Progenitor cell of endocrine pancreas (in vitro differentiated cells): Measurements from ENCODE around the gene PHF3. TPM values are rescaled to one million over a fixed set of nuclear protein-coding genes. Genes with fewer than 3 reads are reported as not detected.

Experiments
- DNase-seq: peaks from one replicate; pipeline ENCODE4 v3.0.0; 2021; ENCODE audit warnings: low spot score; ENCODE audit not compliant: unreplicated experiment
- H3K27ac Mint-ChIP-seq: 2 replicates; pipeline ENCODE4 v1.8.0; 2021; ENCODE audit warnings: mild to moderate bottlenecking, moderate library complexity, mixed read lengths
- H3K27me3 Mint-ChIP-seq: 2 replicates; pipeline ENCODE4 v1.8.0; 2021; ENCODE audit warnings: mixed read lengths
- H3K36me3 Mint-ChIP-seq: 2 replicates; pipeline ENCODE4 v1.8.0; 2022; ENCODE audit warnings: mixed read lengths; ENCODE audit not compliant: insufficient read depth
- H3K4me1 Mint-ChIP-seq: 2 replicates; pipeline ENCODE4 v1.8.0; 2021; ENCODE audit warnings: low read depth, mixed read lengths
- H3K4me3 Mint-ChIP-seq: 2 replicates; pipeline ENCODE4 v1.8.0; 2021; ENCODE audit warnings: low read depth, mild to moderate bottlenecking, moderate library complexity, mixed read lengths
- H3K9me3 Mint-ChIP-seq: 2 replicates; pipeline ENCODE4 v1.8.0; 2021; ENCODE audit warnings: low read depth, mixed read lengths
- CTCF ChIP-seq: fragments of 200-600 bp; sonication (generic); IDR thresholded peaks from one replicate; pipeline ENCODE4 v1.5.0; 2021; ENCODE audit warnings: antibody characterized with exemption, mild to moderate bottlenecking; ENCODE audit not compliant: unreplicated experiment
- total RNA-seq: library from RNA; stranded (reverse); gene quantifications from 2 replicates; pipeline ENCODE4 v1.2.1, GENCODE V29; 2021

PHF3 gene
- total RNA-seq, 1 donor from 2014 or later = 61.6 TPM

GRCh38 chr6:63683071-63683603 lies 47.5 kb downstream of the PHF3 start:
- TF ChIP-seq CTCF = no peak
- Mint-ChIP-seq H3K4me3 (no peak overlapping the region), H3K4me1 (no peaks in the 10 kb centered on the region), H3K27me3 (no peaks in the 10 kb centered on the region), H3K9me3 (no peaks in the 10 kb centered on the region), H3K36me3 (peaks cover 38% of the 10 kb centered on the region), H3K27ac (no peak overlapping the region)
- DNase-seq = no peak

GRCh38 chr6:63685446-63686379 lies 50.1 kb downstream of the PHF3 start:
- peak overlapping the region; percentile 2 for H3K27ac Mint-ChIP-seq
- H3K4me1 Mint-ChIP-seq = no peaks in the 10 kb centered on the region
- H3K9me3 Mint-ChIP-seq = no peaks in the 10 kb centered on the region

GRCh38 chr6:63689421-63689820 lies 53.8 kb downstream of the PHF3 start:
- no peak for TF ChIP-seq CTCF
- no peak overlapping the region for H3K4me3 Mint-ChIP-seq
- H3K27me3 Mint-ChIP-seq = no peaks in the 10 kb centered on the region
- no peak for DNase-seq
- H3K9me3 Mint-ChIP-seq = no peaks in the 10 kb centered on the region
- no peak overlapping the region for H3K27ac Mint-ChIP-seq
- H3K36me3 Mint-ChIP-seq = peaks cover 30% of the 10 kb centered on the region
- no peaks in the 10 kb centered on the region for H3K4me1 Mint-ChIP-seq

More at GRCh38 chr6:63685446-63686379, 50.1 kb downstream of the PHF3 start:
- H3K36me3 Mint-ChIP-seq = peaks cover 35% of the 10 kb centered on the region
- H3K27me3 Mint-ChIP-seq = no peaks in the 10 kb centered on the region
- no peak overlapping the region for H3K4me3 Mint-ChIP-seq
- DNase-seq = no peak
- no peak for TF ChIP-seq CTCF

- Mint-ChIP-seq H3K27ac (no peak overlapping the region), H3K36me3 (peaks cover 28% of the 10 kb centered on the region), H3K9me3 (no peaks in the 10 kb centered on the region)
Observed at GRCh38 chr6:63690221-63690620, 54.6 kb downstream of the PHF3 start.

More at GRCh38 chr6:63690221-63690620, 54.6 kb downstream of the PHF3 start:
- H3K4me1 Mint-ChIP-seq = no peaks in the 10 kb centered on the region
- TF ChIP-seq CTCF = no peak
- no peak overlapping the region for H3K4me3 Mint-ChIP-seq
- no peak for DNase-seq
- no peaks in the 10 kb centered on the region for H3K27me3 Mint-ChIP-seq
